ENCODE data around the gene FFAR1.

The FFAR1 gene

GRCh38 chr19:35389192-35389861, 41.6 kb downstream of the FFAR1 start:
- DNase-seq (ENCODE audit: low read depth in 2 of 2), result no peak

GRCh38 chr19:35392742-35393715, 45.3 kb downstream of the FFAR1 start:
- no peak for DNase-seq (ENCODE audit: low read depth in 2 of 2)

- no peak for DNase-seq (ENCODE audit: low read depth in 2 of 2)
Observed at GRCh38 chr19:35395382-35396199, 47.9 kb downstream of the FFAR1 start.

DNA sequence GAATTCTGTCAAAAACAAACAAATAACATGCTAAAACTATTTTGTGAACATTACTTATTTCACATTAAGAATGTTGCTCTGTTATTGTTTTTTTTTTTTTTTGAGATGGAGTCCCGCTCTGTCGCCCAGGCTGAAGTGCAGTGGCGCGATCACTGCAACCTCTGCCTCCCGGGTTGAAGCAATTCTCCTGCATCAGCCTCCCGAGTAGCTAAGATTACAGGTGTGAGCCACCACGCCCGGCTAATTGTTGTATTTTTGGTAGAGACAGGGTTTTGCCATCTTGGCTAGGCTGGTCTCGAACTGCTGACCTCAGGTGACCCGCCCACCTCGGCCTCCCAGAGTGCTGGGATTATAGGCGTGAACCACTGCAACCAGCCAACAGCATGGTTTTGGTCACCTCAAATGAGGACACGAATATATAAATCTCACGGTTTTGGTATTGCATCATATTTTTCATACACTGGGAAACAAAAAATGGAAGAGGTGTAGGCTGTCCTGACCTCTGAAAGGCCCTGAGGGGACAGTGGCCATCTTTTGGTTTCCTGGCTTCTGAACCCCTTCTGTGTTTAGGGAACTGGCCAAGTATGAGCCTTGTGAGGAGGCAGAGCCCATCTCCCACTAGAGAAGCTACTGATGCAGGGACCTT, 48.7 kb downstream of the FFAR1 start:
- no peak for DNase-seq (ENCODE audit: low read depth in 2 of 2)

DNA sequence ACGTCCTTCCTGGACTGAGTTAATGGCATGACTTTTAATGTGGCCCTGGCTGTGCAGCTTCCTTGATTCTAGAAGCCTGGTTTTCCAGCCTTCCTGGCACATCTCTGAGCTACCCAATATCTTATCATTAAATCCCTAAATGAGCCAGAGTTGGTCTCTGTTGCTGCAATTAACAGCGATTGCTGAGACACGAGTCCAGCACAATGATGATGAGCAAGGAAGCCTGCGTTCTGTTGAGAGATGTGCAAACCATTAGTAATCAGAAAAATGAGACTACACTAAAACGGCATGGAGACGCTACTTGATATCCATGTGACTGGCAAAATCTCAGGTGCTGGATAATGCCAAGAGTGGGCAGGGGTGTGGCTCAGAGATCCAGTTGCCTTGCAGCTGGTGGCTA, 49.4 kb downstream of the FFAR1 start:
- DNase-seq (ENCODE audit: low read depth in 2 of 2), result no peak
